HG03575 (cell line): ENCODE measurements around the gene ATXN1.
"Not testable (repeated sequence)": the region's sequence is repeated elsewhere in the genome, so short reads cannot be mapped to it uniquely, and the experiment has no call there.

ENCODE experiments used
- ATAC-seq: cut with Tn5 transposase; IDR thresholded peaks from one replicate; pipeline ENCODE4 v1.9.1; 2021; ENCODE audit not compliant: unreplicated experiment, insufficient number of reproducible peaks, low FRiP score; ENCODE audit errors: extremely low read depth

ATXN1 gene

DNA sequence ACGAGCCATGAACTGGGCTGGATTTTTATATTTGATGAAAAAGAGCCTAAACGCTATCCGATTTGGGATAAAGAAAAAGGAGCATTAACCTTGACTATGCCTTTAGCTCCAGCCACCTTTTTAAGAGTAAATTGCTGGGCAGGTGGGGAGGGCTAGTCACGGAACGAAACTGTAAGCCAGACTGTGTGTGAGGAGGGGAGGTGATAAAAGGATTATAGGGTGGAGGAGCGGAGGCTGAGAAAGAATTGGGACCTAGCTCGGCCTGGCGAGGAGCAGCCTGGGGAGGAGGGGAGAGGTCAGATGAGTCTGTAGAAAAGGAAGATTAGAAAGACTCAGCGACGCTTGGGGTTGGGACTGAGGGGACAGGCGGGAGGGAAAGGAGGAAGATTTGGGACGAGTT, 498.5 kb downstream of the ATXN1 start:
- ATAC-seq, result not testable (repeated sequence)

DNA sequence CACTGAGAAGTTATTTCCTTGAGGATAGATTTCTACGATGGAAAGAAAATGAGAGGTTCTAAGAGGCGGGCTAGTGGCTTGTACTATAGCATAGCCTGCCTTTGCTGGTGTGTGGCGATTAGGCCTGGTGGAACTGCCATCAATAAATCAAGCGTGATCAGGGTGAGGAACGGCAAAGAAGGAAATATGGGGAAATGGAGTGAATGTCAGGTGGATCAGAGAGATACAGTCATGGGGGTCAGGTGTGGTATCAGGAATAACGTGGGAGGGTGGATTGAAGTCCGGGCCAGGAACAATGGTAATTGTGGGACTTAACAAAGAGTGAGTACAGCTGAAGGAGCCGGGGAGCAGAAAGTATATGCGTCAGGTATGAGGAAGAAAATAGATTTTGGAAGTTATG, 500.7 kb downstream of the ATXN1 start:
- not testable (repeated sequence) for ATAC-seq

DNA sequence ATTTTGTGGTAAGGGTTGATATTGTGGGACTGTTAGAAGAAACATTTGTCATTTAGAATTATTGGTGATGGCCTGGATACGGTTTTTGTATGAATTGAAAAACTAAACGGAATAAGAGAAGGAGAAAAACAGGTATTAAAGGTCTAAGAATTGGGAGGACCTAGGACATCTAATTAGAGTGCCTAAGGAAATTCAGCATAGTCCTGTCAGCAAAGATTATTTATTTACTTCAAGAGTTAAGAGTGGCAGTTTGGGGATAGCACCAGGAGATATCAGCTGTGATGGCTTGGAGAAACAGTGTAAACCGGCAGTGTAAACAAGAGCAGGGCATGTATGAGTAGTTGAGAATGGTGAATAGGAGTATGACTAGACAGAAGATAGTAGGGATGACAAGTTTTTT, 501.7 kb downstream of the ATXN1 start:
- not testable (repeated sequence) for ATAC-seq

DNA sequence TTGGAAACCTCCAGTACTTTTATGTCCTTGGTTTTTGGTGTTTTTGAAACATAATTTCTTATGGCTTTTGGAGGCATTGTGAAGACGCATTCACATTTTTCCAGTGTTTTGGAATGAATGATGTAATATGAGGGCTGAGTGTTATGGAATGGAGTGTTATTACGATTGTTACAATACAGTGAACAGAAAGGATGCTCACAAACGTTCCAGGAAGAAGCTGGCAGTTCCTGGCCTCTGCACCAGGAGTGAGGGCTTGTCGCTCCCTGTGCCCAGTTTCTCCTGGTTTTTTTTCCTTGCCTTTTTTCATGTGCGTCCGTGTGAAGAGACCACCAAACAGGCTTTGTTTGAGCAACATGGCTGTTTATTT, 502.6 kb downstream of the ATXN1 start:
- no peak for ATAC-seq

DNA sequence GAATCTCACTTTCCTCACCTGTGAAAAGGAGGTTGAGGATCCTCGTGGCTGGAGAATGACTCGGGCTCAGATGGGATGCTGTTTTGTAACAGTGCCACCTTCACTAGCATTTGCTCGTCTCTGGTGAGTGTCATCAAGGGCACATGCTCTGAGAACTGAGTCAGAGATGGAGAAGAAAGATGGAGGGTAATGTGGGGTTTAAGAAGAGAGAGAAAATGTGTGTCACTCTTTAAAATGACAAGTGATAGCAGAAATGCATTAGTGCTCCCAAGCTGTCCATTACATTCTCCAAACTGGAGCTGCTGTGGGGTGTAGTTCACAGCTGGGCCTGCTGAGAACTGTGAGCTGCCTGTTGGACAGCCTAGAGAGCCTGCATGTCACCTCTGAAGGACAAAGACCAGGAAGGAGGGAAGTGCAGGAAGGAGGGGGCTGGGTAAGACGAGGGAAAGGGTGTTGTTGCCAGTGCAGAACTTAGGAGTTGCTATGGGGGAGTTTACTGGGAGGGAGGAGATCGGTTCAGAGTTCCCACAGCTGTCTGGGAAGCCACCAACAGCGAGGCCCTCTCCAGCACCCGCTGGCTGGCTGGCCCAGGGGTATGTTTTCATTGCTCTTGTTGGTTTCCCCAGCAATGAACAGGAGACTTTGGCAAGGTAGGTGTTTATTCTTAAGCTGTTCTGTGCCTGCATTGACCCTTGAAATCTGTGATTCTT, 503.1 kb downstream of the ATXN1 start:
- no peak for ATAC-seq

DNA sequence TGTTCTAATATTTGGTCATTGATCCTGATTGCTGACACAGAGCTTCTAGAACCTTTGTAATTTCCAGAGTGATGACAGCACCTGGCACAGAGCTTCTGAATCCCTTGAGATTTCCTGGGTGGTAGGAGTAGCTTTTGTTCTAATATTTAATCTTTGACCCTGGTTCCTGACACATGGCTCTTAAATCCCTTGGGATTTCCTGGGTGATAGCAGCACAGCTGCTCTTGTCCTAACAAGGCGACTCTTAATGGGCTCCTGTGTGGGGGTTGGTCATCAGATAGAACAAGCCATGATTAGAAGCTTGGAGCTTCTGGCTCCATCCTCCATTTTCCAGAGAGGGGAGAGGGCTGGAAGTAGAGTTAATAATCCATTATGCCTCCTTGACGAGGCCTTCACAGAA, 504.5 kb downstream of the ATXN1 start:
- no peak for ATAC-seq

DNA sequence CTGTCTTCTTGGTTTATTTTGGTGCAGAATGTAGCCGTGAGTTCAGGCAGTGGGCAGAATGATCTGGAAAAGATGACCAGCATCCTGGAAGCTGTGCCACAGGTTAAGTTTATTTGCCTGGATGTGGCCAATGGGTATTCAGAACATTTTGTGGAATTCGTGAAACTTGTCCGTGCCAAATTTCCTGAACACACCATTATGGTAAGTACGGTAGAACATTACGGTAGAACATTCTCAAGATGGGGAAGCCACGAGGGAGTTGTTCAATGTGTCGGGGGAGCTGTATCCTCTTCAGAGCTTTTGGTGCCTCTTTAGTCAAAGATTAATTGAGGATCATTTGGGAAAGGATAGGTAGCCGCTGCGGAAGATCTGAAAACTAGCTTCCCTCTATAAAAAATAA, 506.7 kb downstream of the ATXN1 start:
- no peak for ATAC-seq

DNA sequence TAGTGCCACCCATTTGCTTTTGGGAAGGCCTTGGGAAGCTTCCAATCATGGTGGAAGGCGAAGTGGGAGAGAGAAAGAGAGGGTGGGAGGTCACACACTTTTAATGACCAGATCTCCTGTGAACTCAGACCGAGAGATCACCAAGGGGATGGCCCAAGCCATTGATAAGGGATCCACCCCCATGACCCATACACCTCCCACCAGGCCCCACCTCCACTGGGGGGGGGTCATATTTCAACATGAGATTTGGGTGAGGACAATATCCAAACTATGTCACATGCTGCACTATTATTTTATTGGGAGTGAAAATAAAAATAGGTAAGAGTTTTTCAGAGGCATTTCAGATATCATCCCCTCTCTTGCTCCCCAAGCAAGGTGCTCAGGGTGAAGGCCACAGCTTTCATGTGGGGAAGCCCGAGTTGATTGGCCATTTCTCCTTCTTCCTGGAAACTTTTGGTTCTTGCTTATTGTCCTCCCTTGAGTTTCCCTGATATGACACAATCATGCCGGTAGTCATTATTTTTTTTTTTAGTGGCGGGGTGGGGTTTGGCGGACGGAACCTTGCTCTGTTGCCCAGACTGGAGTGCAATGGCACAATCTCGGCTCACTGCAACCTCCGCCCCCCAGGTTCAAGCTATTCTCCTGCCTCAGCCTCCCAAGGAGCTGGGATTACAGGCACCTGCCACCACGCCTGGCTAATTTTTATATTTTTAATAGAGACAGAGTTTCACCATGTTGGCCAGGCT, 507.7 kb downstream of the ATXN1 start:
- no peak for ATAC-seq

DNA sequence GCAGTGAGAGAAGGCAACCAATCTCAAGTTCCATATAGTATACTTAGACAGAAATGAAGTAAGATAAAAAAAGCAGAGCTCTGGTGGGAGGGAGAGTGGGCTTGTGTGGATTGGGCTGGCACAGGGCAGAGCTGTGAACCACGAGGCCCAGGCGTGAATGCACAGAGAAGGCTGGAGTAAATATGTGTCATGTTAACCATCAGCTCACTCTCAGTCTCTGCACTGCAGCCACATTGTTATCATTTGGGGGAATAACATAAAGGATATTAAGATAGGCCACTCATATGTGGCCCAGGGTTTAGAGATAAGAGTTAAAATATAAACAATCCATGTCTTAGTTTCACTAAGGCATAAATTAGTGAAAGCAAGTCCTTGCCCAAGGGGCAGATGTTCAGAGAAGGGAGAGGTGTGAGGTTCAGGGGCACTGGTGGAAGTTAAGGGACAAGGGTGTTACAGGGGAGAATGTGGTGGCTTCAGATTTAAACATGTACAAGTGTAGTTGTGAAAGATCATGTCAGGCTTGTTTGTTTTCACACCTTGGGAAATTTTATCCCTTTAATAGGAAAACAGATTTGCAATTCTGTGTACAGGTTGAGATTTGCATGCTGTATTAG, 508.5 kb downstream of the ATXN1 start:
- ATAC-seq, result no peak

DNA sequence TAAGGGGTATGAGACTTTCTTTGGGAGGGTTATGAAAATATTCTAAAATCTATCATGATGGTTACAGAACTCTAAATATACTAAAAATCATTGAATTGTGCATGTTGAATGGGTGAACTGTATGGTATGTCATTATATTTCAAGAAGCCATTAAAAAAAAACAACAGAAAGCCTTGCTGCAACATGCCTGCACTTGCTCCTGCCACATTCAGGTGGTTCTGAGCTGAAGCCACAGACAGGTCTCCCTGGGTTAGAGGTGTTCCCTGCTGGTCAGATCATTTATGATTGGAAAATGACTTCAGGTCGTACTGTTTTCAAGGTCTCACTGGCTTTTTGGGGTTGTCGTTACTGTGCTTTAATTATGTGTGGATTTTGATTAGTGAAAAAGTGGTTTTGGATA, 509.6 kb downstream of the ATXN1 start:
- no peak for ATAC-seq

DNA sequence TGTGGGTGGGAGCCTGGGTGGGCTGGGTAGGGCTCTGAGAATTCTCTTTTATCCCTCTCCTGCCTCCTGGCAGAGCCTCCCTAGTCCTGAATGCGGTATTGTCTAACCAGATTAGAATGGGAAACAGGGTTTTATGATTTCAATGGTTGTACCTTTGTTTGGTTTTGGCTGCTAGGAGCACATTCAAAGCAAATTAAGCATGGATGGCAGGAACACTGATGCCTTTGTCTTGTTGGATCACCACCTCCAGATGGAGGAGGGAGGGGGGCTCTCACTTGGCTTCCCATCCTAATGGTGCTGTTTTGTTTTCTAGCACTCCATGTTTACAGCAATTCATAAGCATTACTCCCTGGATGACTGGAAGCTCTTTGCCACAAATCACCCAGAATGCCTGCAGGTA, 511.3 kb downstream of the ATXN1 start:
- ATAC-seq, result no peak
